CD4-positive, alpha-beta T cell treated with Interleukin-1 beta for 1 hour (primary cell): Measurements from ENCODE around the gene OAS1.
A peak's percentile ranks its signal among the peaks of the same experiment; 100 is the strongest.
"Not testable (repeated sequence)": the region's sequence is repeated elsewhere in the genome, so short reads cannot be mapped to it uniquely, and the experiment has no call there.

Experiments
- DNase-seq, 2 donors: peaks; one replicate each; pipeline ENCODE4 v3.0.0-alpha.2; 2020 to 2022

OAS1 gene

DNA sequence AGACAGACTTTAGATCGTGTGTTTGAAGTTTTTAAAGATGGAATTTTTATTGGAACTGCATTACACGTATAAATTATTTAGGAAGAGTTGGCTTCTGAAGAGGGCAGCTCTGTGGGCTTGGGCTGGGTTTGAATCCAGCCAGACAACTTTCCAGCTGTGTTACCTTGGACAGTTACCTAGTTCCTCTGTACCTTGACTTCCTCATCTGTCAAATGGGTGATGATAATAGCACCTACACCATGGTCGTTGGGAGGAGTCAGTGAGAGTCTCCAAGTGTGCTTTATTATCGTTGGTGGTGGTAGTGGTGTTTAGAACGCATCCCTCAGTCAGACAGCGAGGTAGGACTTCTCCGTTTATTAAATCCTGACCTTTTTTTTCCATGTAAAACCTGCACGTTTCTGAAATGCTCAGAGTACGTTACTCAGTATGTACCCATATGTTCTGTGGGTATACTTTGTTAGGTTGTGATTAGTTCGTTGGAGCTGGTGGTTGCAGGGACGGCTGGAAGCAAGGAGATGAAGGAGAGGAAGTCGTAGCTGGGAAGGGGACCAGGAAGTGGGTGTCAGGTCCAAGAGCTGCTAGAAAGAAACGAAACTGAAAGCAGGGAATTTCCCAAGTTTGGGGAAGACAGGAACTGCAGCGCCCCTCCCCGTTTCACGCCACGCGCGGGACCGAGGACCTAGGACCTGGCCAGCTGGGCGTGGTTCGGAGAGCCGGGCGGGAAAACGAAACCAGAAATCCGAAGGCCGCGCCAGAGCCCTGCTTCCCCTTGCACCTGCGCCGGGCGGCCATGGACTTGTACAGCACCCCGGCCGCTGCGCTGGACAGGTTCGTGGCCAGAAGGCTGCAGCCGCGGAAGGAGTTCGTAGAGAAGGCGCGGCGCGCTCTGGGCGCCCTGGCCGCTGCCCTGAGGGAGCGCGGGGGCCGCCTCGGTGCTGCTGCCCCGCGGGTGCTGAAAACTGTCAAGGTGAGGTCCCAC is 31.3 kb downstream of the OAS1 start, which contains the start of gene OAS3:
Gene OAS3 (plus strand): TSS at position 734 of the 979 bp plus-strand sequence. CDS start 57 bp downstream, at position 791.
- peak; percentile 79 to 84 for DNase-seq

DNA sequence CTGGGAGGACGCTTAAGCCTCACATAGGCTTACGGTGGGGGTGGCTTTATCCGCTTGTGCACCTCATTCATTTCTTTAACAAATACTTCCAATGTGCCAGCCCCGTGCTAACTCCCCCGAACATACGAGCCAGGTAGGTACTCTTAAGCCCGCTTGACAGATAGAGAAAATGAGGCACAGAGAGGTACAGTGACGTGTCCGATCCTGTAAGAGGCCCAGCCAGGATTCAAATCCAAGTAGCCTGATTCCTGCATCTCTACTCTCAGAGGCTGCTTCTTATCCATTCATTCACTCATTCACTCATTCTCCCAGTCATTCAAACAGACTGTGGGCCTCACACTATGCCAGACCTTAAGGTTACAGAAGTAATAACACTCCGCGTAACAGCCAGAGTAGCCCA is 32.0 kb downstream of the OAS1 start:
- DNase-seq, result no peak

DNA sequence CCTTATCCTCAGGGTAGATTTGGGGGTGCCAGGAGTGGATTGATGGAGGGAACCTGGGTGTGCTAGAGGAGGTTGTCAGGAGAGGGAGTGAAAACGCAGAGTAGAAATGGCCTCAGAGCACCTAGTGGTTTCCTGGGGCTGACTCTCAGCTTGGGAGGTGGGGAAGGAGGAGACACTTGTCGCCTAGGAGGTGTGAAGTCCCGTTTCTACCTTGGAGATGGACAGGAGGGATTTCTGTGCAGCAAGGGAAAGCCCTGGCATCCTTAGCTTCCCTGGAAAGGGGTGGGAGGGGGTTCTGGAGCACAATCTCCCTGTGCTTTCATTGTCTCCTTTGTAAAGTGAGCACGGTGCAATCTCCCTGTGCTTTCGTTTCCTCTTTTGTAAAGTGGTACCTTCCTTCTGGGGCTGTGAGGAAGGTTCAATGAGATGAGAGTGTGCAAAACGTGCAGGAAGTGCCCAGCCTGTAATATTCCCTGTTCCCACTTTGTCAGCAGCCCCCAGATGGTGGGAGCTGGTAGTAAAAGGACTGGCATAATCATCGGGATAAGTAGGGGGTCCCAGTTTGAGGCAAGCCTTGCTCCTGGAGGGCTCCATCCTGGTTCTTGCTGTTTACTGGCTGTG is 33.1 kb downstream of the OAS1 start:
- DNase-seq, result no peak

DNA sequence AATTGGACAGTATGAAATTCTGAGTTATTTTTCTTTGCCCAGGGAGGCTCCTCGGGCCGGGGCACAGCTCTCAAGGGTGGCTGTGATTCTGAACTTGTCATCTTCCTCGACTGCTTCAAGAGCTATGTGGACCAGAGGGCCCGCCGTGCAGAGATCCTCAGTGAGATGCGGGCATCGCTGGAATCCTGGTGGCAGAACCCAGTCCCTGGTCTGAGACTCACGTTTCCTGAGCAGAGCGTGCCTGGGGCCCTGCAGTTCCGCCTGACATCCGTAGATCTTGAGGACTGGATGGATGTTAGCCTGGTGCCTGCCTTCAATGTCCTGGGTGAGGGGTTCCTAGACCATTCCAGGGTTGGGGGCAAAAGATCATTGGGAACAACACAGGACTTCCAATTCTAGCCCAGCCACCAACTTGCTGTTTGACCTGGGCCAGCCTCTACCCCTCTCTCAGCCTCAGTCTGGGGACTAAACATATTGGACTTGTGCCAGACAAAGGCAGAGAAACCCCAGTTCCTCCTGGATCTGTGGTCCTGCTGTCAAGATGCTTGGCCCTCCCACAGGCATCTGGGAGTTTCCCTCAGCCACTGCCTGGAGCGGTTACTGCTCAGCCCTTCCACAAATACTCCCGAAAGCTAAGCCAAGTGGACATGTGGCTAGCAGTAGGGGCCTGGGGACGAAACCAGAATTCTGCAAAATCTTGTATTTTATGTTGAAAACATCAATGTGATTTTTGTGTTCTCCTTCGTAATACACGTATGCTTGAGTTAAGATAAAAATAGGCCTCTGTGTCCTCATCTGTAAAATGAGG is 35.0 kb downstream of the OAS1 start:
- no peak for DNase-seq

DNA sequence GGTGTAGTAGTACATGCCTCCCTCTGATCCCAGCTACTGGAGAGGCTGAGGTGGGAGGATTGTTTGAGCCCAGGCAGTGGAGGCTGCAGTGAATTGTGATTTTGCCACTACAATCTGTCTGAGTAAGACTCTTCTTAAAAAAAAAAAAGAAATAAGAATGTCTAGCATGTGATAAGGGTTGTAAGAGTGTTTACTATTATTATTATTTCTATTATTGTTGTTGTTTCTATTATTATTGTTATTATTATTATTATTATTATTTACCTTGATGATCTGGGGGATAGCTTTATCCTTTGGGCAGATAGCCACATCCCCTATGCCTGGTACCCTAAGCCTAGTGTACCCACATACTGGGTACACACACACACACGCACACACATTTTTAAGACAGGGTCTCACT is 35.8 kb downstream of the OAS1 start:
- DNase-seq, result no peak

DNA sequence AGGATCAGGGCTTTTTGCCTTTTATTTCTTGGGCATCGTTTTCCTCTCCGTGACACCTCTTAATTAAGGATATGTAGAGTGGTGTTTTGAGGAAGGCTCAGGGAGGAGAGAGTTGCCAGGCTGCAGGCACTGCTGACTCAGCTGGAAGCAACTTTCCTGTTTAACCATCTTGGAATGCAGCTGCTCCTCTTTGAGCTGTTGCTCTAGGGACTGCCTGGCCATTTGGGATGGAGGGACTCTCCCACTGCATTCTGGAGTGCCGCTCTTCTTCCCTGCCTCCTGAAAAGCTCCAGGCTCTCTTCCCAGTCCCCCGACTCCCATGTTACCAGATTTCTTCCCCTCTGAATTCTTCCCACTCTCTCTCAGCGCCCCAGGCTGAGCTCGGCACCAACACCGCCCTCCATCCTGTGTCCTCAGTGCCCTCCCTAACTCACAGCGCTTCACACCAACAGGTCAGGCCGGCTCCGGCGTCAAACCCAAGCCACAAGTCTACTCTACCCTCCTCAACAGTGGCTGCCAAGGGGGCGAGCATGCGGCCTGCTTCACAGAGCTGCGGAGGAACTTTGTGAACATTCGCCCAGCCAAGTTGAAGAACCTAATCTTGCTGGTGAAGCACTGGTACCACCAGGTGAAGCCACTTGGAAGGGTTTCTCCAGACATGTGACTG is 37.4 kb downstream of the OAS1 start:
- DNase-seq, result no peak

DNA sequence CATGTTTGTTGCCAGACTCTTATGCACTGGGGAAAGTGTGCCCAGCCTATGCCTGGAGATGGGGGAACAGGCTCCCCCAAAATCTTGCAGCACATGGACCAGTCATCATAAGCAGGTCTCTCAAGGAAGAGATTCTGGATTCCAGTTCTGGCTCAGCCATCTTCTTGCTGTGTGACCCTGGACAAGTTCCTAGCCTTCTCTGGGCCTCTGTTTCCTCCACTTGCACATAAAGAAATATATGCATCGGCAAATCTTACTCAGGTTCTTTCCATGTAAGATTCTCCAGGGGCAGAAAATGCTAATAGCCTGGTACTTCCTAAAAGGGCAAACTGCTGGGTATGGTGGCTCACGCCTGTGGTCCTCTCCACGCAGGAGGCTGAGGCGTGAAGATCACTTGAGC is 38.8 kb downstream of the OAS1 start:
- no peak for DNase-seq

DNA sequence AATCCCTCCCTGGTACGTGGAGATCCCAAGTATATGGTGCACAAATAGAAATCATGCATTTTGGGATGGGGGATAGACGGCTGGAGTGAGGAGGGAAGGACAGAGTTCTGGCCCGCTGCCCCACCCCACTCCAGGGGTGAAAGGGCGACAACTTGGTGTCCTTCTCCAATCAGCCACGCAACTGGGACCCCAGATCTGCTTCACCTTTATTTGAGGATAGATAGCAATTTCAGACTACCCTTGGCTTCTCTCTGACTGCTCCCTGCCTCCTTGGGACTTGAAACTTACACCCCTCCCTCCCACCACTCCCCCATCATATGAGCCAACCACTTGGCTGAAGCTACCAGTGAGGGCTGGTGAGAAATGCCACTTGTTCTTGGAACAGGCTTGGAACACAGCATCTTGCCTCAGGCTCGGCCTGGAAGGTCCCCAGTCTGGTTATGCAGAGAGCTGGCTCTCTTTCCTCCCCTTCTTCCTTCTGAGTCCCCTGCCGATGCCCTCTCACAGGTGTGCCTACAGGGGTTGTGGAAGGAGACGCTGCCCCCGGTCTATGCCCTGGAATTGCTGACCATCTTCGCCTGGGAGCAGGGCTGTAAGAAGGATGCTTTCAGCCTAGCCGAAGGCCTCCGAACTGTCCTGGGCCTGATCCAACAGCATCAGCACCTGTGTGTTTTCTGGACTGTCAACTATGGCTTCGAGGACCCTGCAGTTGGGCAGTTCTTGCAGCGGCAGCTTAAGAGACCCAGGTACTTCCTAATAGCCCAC is 39.7 kb downstream of the OAS1 start:
- DNase-seq, result no peak

DNA sequence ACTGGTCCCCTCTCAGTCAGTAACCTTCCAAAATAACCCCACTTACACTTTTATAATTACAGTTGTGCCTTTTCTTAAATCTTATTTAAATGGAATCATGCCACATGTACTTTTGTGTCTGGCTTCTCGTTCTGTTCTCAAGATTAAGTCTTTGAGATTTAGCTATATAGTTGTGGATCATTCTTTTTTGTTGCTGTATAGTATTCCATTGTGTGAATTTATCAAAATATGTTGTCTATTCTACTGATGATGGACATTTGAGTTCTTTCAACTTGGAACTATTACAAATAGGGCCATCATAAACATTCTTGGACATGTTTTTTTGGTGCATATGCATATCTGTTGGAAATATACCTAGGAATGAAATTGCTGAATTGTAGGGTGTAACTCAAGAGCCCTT is 40.6 kb downstream of the OAS1 start:
- DNase-seq, result no peak

DNA sequence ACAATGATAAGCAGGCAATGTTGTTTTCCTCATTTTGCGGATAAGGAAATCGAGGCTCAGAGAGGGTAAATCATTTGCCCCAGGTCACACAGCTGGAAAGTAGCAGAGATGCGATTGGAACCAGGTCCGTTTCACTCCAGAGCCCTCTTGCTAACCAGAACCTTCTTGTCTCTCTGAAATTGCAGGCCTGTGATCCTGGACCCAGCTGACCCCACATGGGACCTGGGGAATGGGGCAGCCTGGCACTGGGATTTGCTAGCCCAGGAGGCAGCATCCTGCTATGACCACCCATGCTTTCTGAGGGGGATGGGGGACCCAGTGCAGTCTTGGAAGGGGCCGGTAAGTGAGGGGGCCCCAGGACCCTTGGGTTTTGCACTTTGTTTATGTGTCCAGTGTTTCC is 41.0 kb downstream of the OAS1 start:
- no peak for DNase-seq

DNA sequence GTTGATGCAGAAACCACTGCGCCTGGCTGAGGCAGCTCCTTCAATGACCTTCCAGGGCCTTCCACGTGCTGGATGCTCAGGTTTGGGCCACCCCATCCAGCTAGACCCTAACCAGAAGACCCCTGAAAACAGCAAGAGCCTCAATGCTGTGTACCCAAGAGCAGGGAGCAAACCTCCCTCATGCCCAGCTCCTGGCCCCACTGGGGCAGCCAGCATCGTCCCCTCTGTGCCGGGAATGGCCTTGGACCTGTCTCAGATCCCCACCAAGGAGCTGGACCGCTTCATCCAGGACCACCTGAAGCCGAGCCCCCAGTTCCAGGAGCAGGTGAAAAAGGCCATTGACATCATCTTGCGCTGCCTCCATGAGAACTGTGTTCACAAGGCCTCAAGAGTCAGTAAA is 42.0 kb downstream of the OAS1 start:
- DNase-seq, result no peak

DNA sequence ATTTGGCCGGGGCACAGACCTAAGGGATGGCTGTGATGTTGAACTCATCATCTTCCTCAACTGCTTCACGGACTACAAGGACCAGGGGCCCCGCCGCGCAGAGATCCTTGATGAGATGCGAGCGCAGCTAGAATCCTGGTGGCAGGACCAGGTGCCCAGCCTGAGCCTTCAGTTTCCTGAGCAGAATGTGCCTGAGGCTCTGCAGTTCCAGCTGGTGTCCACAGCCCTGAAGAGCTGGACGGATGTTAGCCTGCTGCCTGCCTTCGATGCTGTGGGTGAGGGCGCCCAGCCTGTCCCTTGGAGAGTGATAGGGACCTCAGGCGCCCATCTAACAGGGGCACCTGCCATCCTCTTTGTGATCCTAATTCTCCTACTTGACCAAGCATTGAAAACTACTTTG is 43.9 kb downstream of the OAS1 start:
- DNase-seq, result no peak

DNA sequence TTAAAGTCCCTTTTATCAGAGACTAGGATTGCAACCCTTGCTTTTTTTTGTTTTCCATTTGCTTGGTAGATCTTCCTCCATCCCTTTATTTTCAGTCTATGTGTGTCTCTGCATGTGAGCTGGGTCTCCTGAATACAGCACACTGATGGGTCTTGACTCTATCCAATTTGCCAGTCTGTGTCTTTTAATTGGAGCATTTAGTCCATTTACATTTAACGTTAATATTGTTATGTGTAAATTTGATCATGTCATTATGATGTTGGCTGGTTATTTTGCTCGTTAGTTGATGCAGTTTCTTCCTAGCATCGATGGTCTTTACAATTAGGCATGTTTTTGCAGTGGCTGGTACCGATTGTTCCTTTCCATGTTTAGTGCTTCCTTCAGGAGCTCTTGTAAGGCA is 50.4 kb downstream of the OAS1 start:
- not testable (repeated sequence) for DNase-seq

DNA sequence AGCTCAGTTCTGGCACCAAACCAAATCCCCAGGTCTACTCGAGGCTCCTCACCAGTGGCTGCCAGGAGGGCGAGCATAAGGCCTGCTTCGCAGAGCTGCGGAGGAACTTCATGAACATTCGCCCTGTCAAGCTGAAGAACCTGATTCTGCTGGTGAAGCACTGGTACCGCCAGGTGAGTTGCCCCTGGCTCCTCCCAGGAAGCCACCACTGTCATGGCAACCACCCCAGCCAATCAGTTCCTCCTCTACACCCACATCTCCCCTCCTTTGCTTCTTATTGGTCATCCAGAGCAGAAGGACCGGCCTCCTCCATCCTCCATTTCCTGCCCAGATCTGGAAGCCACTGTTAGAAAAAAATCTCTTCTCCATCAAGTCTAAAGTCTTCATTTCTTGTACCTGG is 54.3 kb downstream of the OAS1 start:
- no peak for DNase-seq

DNA sequence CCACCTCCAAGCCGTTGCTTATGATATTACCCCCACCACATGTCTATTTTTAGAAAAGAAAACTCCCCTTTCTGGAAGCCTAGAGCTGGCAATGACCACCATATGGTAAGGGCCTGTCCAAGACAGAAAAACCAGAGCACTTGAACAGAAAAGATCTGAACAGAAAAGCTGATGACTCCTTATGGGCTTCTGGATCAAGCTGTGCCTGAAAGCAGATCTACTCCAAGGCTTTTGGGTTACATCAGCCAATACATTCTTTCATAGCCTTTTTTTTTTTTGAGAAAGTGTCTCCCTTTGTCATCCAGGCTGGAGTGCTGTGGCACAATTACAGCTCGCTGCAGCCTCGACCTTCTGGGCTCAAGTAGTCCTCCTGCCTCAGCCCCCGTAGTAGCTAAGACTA is 54.8 kb downstream of the OAS1 start:
- DNase-seq, result no peak

DNA sequence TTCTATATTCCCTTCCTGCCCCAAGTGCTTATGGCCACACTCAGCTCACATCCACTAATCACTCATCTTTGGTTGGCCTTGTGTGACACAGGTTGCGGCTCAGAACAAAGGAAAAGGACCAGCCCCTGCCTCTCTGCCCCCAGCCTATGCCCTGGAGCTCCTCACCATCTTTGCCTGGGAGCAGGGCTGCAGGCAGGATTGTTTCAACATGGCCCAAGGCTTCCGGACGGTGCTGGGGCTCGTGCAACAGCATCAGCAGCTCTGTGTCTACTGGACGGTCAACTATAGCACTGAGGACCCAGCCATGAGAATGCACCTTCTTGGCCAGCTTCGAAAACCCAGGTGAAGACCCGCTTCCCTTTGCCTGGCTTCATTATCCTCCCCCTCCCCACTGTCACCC is 55.8 kb downstream of the OAS1 start:
- DNase-seq, result no peak

DNA sequence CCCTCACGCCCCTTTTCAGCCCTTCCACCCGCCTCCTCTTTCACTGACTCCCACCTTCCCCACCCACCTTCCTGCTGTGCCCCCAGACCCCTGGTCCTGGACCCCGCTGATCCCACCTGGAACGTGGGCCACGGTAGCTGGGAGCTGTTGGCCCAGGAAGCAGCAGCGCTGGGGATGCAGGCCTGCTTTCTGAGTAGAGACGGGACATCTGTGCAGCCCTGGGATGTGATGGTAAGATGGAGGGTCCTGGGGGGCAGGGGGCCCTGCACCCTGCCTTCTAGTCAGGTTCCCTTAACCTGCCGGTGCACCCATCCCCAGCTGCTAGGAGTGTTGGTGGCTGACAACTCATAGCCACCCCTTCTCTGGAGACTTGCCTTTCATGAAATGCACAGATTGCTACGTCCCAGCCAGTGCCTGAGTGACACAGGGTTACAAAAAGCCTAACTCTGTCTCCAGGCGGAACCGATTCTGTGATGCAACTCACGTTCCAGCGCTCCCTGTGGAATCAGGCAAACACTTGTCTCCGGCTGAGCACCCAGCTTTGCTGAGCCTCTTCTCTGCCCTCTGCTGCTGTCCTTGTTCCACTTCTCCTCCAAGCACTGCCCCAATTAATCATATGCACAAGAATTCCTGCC is 56.6 kb downstream of the OAS1 start:
- DNase-seq, result no peak

DNA sequence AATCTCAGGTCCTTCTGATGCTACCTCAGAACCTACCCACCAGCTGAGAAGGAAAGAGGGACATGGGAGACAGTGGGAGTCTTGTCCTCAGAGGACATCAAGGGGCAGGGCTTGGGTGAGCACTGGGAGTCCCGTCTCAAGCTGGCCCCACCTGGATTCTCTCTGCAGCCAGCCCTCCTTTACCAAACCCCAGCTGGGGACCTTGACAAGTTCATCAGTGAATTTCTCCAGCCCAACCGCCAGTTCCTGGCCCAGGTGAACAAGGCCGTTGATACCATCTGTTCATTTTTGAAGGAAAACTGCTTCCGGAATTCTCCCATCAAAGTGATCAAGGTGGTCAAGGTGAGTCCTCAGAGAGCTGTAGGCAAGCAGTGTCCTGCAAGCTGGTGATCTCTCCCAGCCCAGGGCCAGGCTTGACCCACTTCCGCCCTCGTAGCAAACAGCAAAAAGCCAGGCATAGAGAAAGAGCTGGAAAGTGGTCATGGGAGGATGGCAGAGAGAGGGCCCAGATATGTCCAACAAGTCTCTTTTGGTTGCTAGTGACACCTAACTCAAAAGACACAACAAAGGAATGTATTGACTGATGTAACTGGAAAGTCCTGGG is 57.4 kb downstream of the OAS1 start:
- DNase-seq, result no peak

DNA sequence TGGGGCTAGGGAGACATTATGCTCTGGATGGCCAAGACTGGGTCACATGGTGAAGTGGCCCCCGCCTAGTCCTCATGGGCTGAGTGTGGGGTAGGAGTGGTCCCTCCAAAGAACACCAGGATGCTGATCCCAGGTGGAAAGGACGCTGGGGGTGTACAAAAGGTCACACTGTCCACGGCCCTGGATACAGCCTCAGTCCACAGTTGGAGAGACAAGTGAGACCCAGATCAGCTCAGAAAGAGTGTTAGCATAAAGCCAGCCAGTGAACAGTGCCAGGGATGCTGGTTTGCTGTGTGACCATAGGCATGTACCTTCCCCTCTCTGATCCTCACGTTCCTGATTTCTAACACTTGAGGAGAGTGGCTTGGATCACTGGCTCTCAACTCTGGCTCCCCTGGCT is 58.2 kb downstream of the OAS1 start:
- DNase-seq, result no peak

DNA sequence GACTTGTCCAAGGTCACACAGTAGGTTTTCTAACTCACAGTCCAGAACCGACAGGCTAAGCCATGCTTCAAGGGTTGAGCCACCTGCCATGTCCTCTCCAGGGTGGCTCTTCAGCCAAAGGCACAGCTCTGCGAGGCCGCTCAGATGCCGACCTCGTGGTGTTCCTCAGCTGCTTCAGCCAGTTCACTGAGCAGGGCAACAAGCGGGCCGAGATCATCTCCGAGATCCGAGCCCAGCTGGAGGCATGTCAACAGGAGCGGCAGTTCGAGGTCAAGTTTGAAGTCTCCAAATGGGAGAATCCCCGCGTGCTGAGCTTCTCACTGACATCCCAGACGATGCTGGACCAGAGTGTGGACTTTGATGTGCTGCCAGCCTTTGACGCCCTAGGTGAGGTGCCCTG is 58.9 kb downstream of the OAS1 start:
- DNase-seq, result no peak

DNA sequence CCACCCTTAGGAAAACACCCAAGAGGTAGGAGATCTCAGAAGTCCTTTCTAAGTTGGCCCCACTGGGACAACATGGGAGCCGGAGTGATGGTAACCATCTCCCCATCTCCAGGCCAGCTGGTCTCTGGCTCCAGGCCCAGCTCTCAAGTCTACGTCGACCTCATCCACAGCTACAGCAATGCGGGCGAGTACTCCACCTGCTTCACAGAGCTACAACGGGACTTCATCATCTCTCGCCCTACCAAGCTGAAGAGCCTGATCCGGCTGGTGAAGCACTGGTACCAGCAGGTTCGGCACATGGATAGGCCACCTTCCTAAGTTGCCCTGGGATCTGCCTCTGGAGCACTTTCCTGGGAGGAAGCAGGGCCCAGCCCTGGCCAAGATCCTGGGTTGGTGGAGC is 60.5 kb downstream of the OAS1 start:
- no peak for DNase-seq
